Thymus (tissue), 11 donors: Measurements from ENCODE around the gene PANK2. TPM values are rescaled to one million over a fixed set of nuclear protein-coding genes. Genes with fewer than 3 reads are reported as not detected.
"Not testable (repeated sequence)": the region's sequence is repeated elsewhere in the genome, so short reads cannot be mapped to it uniquely, and the experiment has no call there.

Experiments used
- DNase-seq, 9 donors: peaks; one replicate each; pipeline ENCODE4 v3.0.0-alpha.2; 2013; ENCODE audit warnings: low spot score in 9 of 9, low read depth in 6 of 9, missing footprints in 1 of 9
- H3K27ac ChIP-seq, 2 donors: one replicate each; pipeline ENCODE4 v1.5.1; 2013; ENCODE audit warnings: control low read depth in 1 of 2, low read depth in 1 of 2, low read length in 1 of 2, mild to moderate bottlenecking in 1 of 2, moderate library complexity in 1 of 2
- H3K27me3 ChIP-seq, 2 donors: one replicate each; pipeline ENCODE4 v1.5.1; 2013; ENCODE audit warnings: low read length in 1 of 2; ENCODE audit not compliant: control insufficient read depth in 2 of 2, insufficient read depth in 1 of 2
- H3K36me3 ChIP-seq, 2 donors: one replicate each; pipeline ENCODE4 v1.5.1; 2013; ENCODE audit warnings: low read length in 1 of 2, mild to moderate bottlenecking in 1 of 2, moderate library complexity in 1 of 2; ENCODE audit not compliant: control insufficient read depth in 2 of 2, insufficient read depth in 2 of 2
- H3K4me1 ChIP-seq, 2 donors: one replicate each; pipeline ENCODE4 v1.5.1; 2013; ENCODE audit warnings: low read length in 2 of 2; ENCODE audit not compliant: control insufficient read depth in 2 of 2, insufficient read depth in 2 of 2
- H3K4me3 ChIP-seq, 2 donors: one replicate each; pipeline ENCODE4 v1.5.1; 2013; ENCODE audit warnings: low read length in 2 of 2, control low read depth in 1 of 2, mild to moderate bottlenecking in 1 of 2
- H3K9me3 ChIP-seq, 2 donors: one replicate each; pipeline ENCODE4 v1.5.1; 2013; ENCODE audit warnings: low read length in 1 of 2, mild to moderate bottlenecking in 1 of 2; ENCODE audit not compliant: control insufficient read depth in 2 of 2, insufficient read depth in 1 of 2
- WGBS: extraction: QIAGEN DNeasy Blood & Tissue Kit; methylation state at CpG from one replicate; pipeline ENCODE4 v1.1.7; 2013; 5-methylcytosine and 5-hydroxymethylcytosine counted together
- polyA plus RNA-seq: library from polyadenylated mRNA; stranded (reverse); fragments of 200-250 nt; gene quantifications from one replicate; pipeline ENCODE4 v1.2.3, GENCODE V29; 2013
- total RNA-seq: library from RNA; stranded (reverse); fragments of 120-200 nt; gene quantifications from one replicate; pipeline ENCODE4 v1.2.4, GENCODE V29; 2013
- donor health status: healthy.

Gene PANK2
- total and polyA plus RNA-seq, 2 donors = 36.9 to 40.6 TPM

DNA sequence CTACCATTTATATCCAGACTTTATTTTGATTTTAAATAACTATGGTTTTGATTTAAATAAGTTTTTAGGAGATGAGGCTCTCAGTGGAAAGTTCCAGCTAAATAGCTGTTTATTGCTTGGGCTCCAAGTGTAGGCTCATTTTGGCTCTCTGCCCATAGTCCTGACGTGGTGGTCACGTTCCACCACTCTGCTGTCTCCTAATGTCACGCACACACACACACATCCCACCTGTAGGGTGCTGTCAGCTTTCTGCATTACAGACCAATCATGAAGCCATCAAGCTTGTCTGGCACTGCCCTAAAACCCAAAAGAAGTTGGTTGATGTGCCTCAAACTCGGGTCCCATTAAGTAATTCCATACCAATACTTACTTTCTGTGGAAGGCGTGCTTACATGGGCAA is 45.4 kb downstream of the PANK2 start:
- no peak overlapping the region for H3K27ac ChIP-seq
- peaks cover 6 to 11% of the 10 kb centered on the region in 2 donors for H3K36me3 ChIP-seq
- 94% methylated on average over 5 of the region's 5 CpGs for WGBS
- H3K4me3 ChIP-seq = no peak overlapping the region
- no peak for DNase-seq
- peaks cover 5 to 21% of the 10 kb centered on the region in 2 donors for H3K4me1 ChIP-seq
- no peaks in the 10 kb centered on the region for H3K9me3 ChIP-seq
- no peaks in the 10 kb centered on the region for H3K27me3 ChIP-seq

DNA sequence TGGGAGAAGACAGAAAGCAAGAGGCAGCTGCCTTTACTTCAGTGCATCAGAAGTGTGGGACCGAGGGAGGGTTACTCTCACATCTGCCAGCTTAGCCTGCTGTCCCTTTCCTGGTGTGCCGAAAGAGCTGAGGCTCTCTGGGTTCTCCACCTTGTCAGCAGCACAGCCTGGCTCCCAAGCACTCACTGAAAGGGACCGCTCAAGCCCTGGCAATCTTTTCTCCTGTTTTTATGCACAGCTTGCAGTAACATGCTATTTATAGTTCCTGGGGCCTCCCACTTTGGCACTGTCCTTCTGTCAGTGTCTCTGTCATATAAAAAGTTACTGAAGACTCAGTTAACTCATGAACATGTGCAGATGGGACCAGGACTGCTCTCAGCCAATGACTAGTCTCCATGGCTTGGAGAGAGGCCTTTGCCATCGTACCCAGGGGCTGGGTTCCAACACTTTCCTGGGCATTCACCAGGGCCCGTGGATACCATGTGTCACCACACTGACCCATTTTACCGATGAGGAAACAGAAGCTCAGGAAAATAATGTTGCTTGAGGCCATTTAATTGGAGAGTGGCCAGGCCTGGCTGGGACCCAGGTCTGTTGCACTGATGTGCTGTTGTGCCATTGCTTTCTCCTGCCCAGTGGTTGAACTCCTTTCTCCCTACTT is 46.2 kb downstream of the PANK2 start:
- Histone ChIP-seq H3K4me1 (peaks cover 5 to 21% of the 10 kb centered on the region in 2 donors), H3K27ac (no peak overlapping the region), H3K36me3 (peaks cover 6 to 11% of the 10 kb centered on the region in 2 donors), H3K27me3 (no peaks in the 10 kb centered on the region), H3K4me3 (no peak overlapping the region), H3K9me3 (no peaks in the 10 kb centered on the region)
- DNase-seq = no peak
- 79% methylated on average over 6 of the region's 6 CpGs for WGBS

DNA sequence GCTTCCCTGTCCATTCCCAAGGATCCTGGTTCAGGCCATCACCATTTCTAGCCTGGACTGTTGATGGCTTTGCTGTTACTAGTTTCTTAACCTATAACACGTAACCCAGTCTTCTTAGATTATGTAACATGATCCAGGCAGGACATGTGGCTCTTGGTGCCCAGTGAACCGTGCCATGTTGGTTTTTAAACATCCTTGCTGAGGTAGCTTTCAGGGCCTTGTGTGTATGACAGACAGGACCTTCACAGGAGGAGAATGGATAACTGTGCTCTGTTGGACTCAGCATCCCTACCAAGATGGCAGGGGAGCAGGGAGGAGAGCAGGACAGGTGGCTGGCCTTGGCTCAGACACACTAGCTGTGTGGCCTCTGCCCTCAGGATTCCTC is 46.8 kb downstream of the PANK2 start:
- Histone ChIP-seq H3K4me3 (no peak overlapping the region), H3K9me3 (no peaks in the 10 kb centered on the region), H3K27me3 (no peaks in the 10 kb centered on the region), H3K36me3 (peaks cover 6 to 13% of the 10 kb centered on the region in 2 donors), H3K27ac (no peak overlapping the region), H3K4me1 (peaks cover 5 to 21% of the 10 kb centered on the region in 2 donors)
- no peak for DNase-seq
- 97% methylated on average over 2 of the region's 2 CpGs for WGBS

DNA sequence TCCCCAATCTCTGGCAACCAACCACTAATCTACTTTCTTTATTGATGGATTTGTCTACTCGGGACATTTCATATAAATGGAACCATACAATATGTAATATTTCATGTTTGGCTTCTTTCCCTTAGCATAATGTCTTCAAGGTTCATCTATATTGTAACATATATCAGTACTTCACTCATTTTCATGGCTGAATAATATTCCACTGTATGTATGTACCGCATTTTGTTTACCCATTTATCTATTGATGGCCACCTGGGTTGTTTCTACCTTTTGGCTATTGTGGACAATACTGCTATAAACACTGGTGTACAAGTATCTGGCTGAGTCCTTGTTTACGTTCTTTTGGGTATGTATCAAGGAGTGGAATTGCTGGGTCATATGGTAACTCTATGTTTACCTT is 48.4 kb downstream of the PANK2 start:
- no peak for DNase-seq
- Histone ChIP-seq H3K4me1 (peaks cover 2 to 17% of the 10 kb centered on the region in 2 donors), H3K4me3 (no peak overlapping the region), H3K36me3 (peaks cover 6 to 17% of the 10 kb centered on the region in 2 donors), H3K27me3 (no peaks in the 10 kb centered on the region), H3K9me3 (no peaks in the 10 kb centered on the region), H3K27ac (no peak overlapping the region)
- 98% methylated on average over 3 of the region's 3 CpGs for WGBS

DNA sequence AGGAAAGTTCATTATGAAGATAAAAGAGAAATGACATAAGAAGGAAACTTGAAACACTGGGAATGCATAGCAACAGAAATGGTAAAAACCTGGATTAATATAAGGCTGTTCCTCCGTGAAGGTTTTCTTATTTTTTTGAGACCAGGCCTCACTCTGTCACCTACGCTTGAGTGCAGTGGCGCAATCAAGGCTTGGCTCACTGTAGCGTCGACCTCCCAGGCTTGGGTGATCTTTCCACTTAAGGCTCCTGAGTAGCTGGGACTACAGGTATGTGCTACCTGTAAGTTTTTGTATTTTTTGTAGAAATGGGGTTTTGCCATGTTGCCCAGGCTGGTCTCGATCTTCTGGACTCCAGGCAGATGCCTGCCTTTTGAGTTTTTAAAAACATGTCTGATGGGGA is 51.7 kb downstream of the PANK2 start:
- no peaks in the 10 kb centered on the region for H3K4me1 ChIP-seq
- 90% methylated on average over 6 of the region's 6 CpGs for WGBS
- no peak for DNase-seq

DNA sequence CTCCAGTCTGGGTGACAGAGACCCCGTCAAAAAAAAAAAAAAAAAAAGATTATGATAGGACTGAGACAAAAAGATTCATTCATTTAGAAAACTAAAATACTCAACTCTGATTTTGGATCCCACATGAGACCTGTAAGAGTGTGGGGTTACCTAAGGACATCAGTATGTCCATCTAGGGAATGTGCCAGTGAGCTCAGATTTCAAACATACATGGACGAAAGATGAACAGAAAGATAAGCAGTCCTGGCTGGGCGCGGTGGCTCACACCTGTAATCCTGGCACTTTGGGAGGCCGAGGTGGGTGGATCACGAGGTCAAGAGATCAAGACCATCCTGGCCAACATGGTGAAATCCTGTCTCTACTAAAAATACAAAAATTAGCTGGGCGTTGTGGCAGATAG is 57.5 kb downstream of the PANK2 start:
- H3K36me3 ChIP-seq, H3K9me3 ChIP-seq, H3K27me3 ChIP-seq, H3K4me3 ChIP-seq, H3K27ac ChIP-seq, H3K4me1 ChIP-seq, DNase-seq: not testable (repeated sequence)
- WGBS = 94% methylated on average over 7 of the region's 7 CpGs

More for the DNA sequence above, 51.7 kb downstream of the PANK2 start:
- H3K36me3 ChIP-seq = peaks cover 0 to 8% of the 10 kb centered on the region in 2 donors
- no peak overlapping the region for H3K4me3 ChIP-seq
- H3K27me3 ChIP-seq = no peaks in the 10 kb centered on the region
- no peaks in the 10 kb centered on the region for H3K9me3 ChIP-seq
- no peak overlapping the region for H3K27ac ChIP-seq

DNA sequence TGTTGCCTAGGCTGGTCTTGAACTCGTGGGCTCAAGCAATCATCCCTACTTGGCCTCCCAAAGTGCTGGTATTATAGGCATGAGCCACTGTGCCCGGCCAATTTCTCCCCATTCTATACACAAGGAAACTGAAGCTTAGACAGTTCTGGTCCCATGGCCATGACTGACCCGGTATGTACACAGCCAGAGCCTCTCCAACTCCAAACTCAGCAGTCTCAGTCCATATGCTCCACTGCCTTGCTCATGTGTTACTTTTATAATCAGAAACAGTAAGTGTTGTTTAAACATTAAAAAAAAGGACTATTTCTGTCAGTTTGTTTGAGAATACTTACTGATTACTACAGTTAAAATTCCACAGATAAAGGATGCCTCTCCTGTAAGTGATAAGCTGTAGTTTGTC is 75.5 kb downstream of the PANK2 start:
- Histone ChIP-seq H3K27ac (no peak overlapping the region), H3K4me3 (no peak overlapping the region), H3K27me3 (no peaks in the 10 kb centered on the region), H3K36me3 (peaks cover 0 to 3% of the 10 kb centered on the region in 2 donors), H3K4me1 (no peaks in the 10 kb centered on the region), H3K9me3 (no peaks in the 10 kb centered on the region)
- WGBS = 93% methylated on average over 3 of the region's 3 CpGs
- DNase-seq = no peak

DNA sequence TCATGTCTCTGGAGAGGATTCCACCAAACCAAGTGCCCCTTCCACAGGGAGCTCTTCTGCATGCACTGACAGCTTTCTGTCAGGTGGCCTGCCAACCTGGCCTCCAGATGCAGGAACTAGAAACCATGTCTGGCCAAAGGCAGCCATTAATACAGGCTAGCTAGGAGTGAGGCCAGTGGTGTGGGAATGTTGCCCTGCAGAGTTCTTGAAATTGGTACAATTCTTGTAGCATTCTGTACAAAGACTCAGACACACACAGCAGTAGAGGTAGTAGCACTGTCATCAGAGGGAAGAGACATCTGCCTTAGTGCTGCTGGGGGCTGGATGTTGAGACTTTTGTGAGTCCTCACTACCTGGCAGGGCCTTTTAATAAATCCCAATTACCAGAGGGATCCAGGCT is 77.4 kb downstream of the PANK2 start:
- DNase-seq = no peak
- peaks cover 0 to 3% of the 10 kb centered on the region in 2 donors for H3K36me3 ChIP-seq
- no peaks in the 10 kb centered on the region for H3K4me1 ChIP-seq
- no peaks in the 10 kb centered on the region for H3K27me3 ChIP-seq
- no peak overlapping the region for H3K27ac ChIP-seq
- H3K4me3 ChIP-seq = no peak overlapping the region
- no peaks in the 10 kb centered on the region for H3K9me3 ChIP-seq

DNA sequence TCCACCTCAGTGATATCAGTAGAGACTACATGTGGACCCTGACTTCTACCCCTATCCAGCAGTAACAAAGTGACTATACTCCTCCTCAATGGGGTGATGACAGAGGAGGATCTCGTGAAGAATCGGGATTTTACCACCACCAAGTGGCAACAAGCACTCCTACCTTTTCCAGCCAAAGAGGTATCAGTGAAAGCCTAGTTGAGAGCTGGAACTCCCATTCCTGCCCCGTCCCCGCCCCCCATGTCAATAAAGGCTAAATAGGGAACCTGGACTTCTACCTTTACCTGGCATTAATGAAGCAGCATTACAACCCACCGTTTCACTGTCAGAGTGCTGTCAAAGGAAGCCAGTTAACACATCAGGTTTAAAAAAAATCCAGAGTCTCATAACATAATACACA is 80.8 kb downstream of the PANK2 start:
- DNase-seq = no peak
- no peaks in the 10 kb centered on the region for H3K4me1 ChIP-seq
- no peak overlapping the region for H3K27ac ChIP-seq
- H3K36me3 ChIP-seq = peaks cover 0 to 3% of the 10 kb centered on the region in 2 donors
- H3K27me3 ChIP-seq = no peaks in the 10 kb centered on the region
- H3K4me3 ChIP-seq = no peak overlapping the region
- no peaks in the 10 kb centered on the region for H3K9me3 ChIP-seq
- 99% methylated on average over 5 of the region's 5 CpGs for WGBS
